Measurements from ENCODE around the gene C12orf50. TPM values are rescaled to one million over a fixed set of nuclear protein-coding genes. Genes with fewer than 3 reads are reported as not detected.

The C12orf50 gene
- total and polyA plus RNA-seq, 9 of the 15 experiments (the other 6 are each of a cell fraction or from before 2014, with no cell fraction given) = 0.07 to 0.14 (median 0.11) TPM; not detected in 6

GRCh38 chr12:88015825-88016224, 13.4 kb downstream of the C12orf50 start (continued):
- TF ChIP-seq SIX5 (IDR thresholded peaks at IDR 0.05; ENCODE audit: borderline replicate concordance in 1 of 2, insufficient read depth in 1 of 2, low read depth in 1 of 2, low read length in 2 of 2) = no peak
- no peak for TF ChIP-seq PURB (CRISPR knock-in tag; IDR thresholded peaks at IDR 0.05; ENCODE audit: low read depth)
- no peak for TF ChIP-seq ZNF699 (CRISPR knock-in tag; IDR thresholded peaks at IDR 0.05; ENCODE audit: insufficient replicate concordance)
- TF ChIP-seq KDM5B (IDR thresholded peaks at IDR 0.05; ENCODE audit: insufficient replicate concordance, low read depth, low read length) = no peak

GRCh38 chr12:88011755-88012154, 17.4 kb downstream of the C12orf50 start:
- intact Hi-C loops (cut with micrococcal nuclease) (no loop called here), in situ Hi-C loops (cut with MboI) (no loop called here)
- Histone ChIP-seq H3K9me3 (replicated peaks; ENCODE audit: control insufficient read depth, insufficient read depth, low read depth, low read length) (no peaks in the 10 kb centered on the region), H4K20me1 (replicated peaks; ENCODE audit: control insufficient read depth, insufficient read depth, low read length) (no peaks in the 10 kb centered on the region), H3K9me1 (ENCODE audit: control insufficient read depth, insufficient read depth, low read length) (no peaks in the 10 kb centered on the region), H3K9ac (ENCODE audit: insufficient read depth in 1 of 2, low read depth in 2 of 2, low read length in 2 of 2) (no peak overlapping the region), H3K4me1 (replicated peaks in 1 of 2; ENCODE audit: control insufficient read depth in 2 of 2, insufficient read depth in 2 of 2, low read length in 2 of 2) (no peaks in the 10 kb centered on the region), H3K36me3 (ENCODE audit: control insufficient read depth, insufficient read depth, low read length) (no peaks in the 10 kb centered on the region), H3K4me3 (no peak overlapping the region), H3K27ac (ENCODE audit: extremely low read depth, low read depth, low read length) (no peak overlapping the region), H2AFZ (ENCODE audit: low read depth, low read length) (no peak overlapping the region), H3K4me2 (ENCODE audit: insufficient read depth, low read length) (no peak overlapping the region), H3K79me2 (ENCODE audit: control insufficient read depth, insufficient read depth, low read length) (no peaks in the 10 kb centered on the region), H3K27me3 (ENCODE audit: control insufficient read depth in 2 of 2, insufficient read depth in 2 of 2, low read length in 2 of 2) (no peaks in the 10 kb centered on the region)
- ATAC-seq = no peak
- CTCF ChIA-PET (ENCODE audit: low intra/inter-chr PET ratio) = no interaction called here
- no TSS peak for BruUV-seq (replicated peaks)
- no peak for DNase-seq (ENCODE audit: extremely low read depth in 1 of 4, low spot score in 3 of 4)
- WGBS (ENCODE audit: insufficient coverage, low coverage, missing lambda C conversion rate) = under 1% methylated on average over 5 of the region's 5 CpGs
- no peak for FAIRE-seq
- TF ChIP-seq CSDE1 (IDR thresholded peaks at IDR 0.05) = no peak
- POLR2A ChIA-PET = no interaction called here
